ENCODE results near the gene MEIOC. TPM values are rescaled to one million over a fixed set of nuclear protein-coding genes. Genes with fewer than 3 reads are reported as not detected.
"Not testable (repeated sequence)": the region's sequence is repeated elsewhere in the genome, so short reads cannot be mapped to it uniquely, and the experiment has no call there.

The MEIOC gene
- total and polyA plus RNA-seq, 5 donors from 2014 or later: 0.18 to 0.76 (median 0.35) TPM; not detected in 1

- not testable (repeated sequence) for H3K9me3 Mint-ChIP-seq; H3K27ac ChIP-seq (ENCODE audit: insufficient read depth, low read length, poor library complexity, severe bottlenecking); H3K27me3 ChIP-seq (ENCODE audit: control insufficient read depth, insufficient read depth, low read length); H3K4me3 Mint-ChIP-seq; DNase-seq; H3K4me1 ChIP-seq (ENCODE audit: control insufficient read depth, insufficient read depth, low read length, poor library complexity, severe bottlenecking); H3K9me3 ChIP-seq (ENCODE audit: control insufficient read depth in 2 of 2, low read length in 2 of 2); H3K4me1 Mint-ChIP-seq; ATAC-seq (ENCODE audit: low read depth in 2 of 2); H3K36me3 ChIP-seq (ENCODE audit: control insufficient read depth, insufficient read depth, low read length); H3K36me3 Mint-ChIP-seq; H3K27ac Mint-ChIP-seq; H3K4me3 ChIP-seq (ENCODE audit: low read depth, low read length); H3K27me3 Mint-ChIP-seq
These were observed 37.6 kb upstream of the MEIOC start for GRCh38 chr17:44618652-44619051.

DNA sequence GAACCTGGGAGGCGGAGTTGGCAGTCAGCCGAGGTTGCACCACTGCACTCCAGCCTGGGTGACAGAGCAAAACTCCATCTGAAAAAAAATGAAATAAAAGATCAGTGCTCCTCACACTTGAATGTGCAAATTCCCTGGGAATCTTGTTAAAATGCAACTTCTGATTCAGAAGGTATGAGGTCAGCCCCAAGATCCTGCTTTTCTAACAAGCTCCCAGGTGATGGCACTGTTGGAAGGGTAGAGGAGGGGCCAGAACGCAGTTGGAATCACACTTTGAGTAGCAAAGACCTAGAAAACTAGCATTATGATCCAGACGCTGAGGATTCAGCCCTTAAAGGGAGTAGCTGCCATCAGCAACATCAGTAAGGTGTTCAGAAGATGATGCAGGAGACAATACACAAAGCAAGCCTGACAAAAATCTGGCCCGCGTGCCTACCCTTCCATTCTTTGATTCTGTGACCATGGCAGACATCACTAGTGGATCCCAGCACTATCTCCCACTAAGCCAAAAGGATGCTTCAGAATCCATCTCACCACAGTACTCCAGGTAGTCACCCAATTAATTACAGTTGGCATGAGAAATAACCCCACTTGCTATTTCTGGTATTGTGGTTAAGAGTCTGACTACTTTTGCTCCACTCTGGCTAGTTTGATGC is 33.1 kb upstream of the MEIOC start:
- H3K9me3 Mint-ChIP-seq: peaks cover 0 to 2% (median 0%) of the 10 kb centered on the region in 7 donors

GRCh38 chr17:44627513-44628242 is 28.6 kb upstream of the MEIOC start:
- no peaks in the 10 kb centered on the region for H3K4me1 ChIP-seq (ENCODE audit: control insufficient read depth, insufficient read depth, low read length, poor library complexity, severe bottlenecking)
- no peaks in the 10 kb centered on the region for H3K9me3 ChIP-seq (ENCODE audit: control insufficient read depth in 2 of 2, low read length in 2 of 2)
- H3K27me3 ChIP-seq (ENCODE audit: control insufficient read depth, insufficient read depth, low read length): peaks cover 10% of the 10 kb centered on the region
- Mint-ChIP-seq H3K27me3 (peaks cover 29% of the 10 kb centered on the region), H3K4me3 (no peak overlapping the region), H3K27ac (no peak overlapping the region), H3K36me3 (no peaks in the 10 kb centered on the region), H3K9me3 (peaks cover 0 to 2% (median 0%) of the 10 kb centered on the region in 7 donors), H3K4me1 (peaks cover 0 to 4% (median 0%) of the 10 kb centered on the region in 4 donors)
- H3K36me3 ChIP-seq (ENCODE audit: control insufficient read depth, insufficient read depth, low read length): no peaks in the 10 kb centered on the region
- no peak overlapping the region for H3K27ac ChIP-seq (ENCODE audit: insufficient read depth, low read length, poor library complexity, severe bottlenecking)
- no peak overlapping the region for H3K4me3 ChIP-seq (ENCODE audit: low read depth, low read length)
- no peak for DNase-seq
- no peak for ATAC-seq (ENCODE audit: low read depth in 2 of 2)

More for the DNA sequence above, 33.1 kb upstream of the MEIOC start:
- no peak overlapping the region for H3K27ac Mint-ChIP-seq
- peaks cover 12% of the 10 kb centered on the region for H3K27me3 Mint-ChIP-seq
- H3K4me3 Mint-ChIP-seq: no peak overlapping the region
- Histone ChIP-seq H3K27ac (ENCODE audit: insufficient read depth, low read length, poor library complexity, severe bottlenecking) (no peak overlapping the region), H3K9me3 (ENCODE audit: control insufficient read depth in 2 of 2, low read length in 2 of 2) (no peaks in the 10 kb centered on the region), H3K4me3 (ENCODE audit: low read depth, low read length) (no peak overlapping the region), H3K4me1 (ENCODE audit: control insufficient read depth, insufficient read depth, low read length, poor library complexity, severe bottlenecking) (no peaks in the 10 kb centered on the region), H3K36me3 (ENCODE audit: control insufficient read depth, insufficient read depth, low read length) (no peaks in the 10 kb centered on the region), H3K27me3 (ENCODE audit: control insufficient read depth, insufficient read depth, low read length) (peaks cover 2% of the 10 kb centered on the region)
- H3K4me1 Mint-ChIP-seq: peaks cover 0 to 4% (median 0%) of the 10 kb centered on the region in 4 donors
- no peak for DNase-seq
- ATAC-seq (ENCODE audit: low read depth in 2 of 2): no peak
- H3K36me3 Mint-ChIP-seq: no peaks in the 10 kb centered on the region

DNA sequence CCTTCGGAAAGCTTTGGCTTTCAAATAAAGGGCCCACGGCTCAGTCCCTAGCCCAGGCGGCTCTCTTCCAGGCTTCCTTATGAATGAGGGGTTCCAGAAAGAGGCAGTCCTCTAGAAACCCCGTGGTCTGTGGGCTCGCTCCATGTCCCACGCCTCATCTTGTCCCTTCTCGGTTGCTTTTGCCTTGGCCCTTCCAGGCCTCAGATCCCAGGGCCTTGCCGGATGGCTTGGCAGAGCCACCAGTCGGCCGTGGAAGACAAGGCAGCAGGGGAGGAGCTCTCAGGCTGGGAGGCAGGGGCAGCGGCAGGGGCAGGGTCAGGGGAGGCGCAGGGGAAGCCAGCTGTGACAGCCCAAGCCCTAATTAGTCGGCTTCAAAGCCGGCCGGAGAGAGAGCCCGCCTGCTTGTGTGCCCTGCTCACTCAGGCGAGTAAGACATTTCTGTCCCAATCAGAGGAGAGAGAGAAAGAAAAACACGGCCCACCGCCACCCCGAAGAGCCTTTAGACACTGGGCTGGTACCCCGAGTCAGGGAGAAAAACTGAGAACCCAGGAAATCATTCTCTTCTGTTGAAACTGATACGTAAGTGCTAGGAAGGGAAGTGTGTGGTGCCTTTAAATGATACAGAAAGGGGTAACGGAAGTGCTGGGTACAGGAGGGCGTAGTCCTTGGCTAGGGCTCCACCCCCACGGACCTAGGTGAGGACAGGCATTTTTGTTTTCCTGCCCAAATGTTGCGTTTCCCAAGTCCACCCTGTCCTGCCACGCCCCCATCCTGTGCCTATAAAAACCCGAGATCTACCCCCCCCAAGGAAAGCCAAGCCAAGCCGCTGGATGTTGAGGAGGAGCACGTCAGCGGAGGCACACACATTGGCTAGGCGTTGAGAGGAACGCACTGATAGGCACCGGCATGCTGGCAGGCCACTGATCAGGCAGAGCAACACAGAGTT is 27.8 kb upstream of the MEIOC start:
- no peaks in the 10 kb centered on the region for H3K36me3 Mint-ChIP-seq
- no peak overlapping the region for H3K27ac Mint-ChIP-seq
- peaks cover 0 to 2% (median 0%) of the 10 kb centered on the region in 7 donors for H3K9me3 Mint-ChIP-seq
- no peak overlapping the region for H3K27ac ChIP-seq (ENCODE audit: insufficient read depth, low read length, poor library complexity, severe bottlenecking)
- H3K27me3 Mint-ChIP-seq: peaks cover 33% of the 10 kb centered on the region
- ATAC-seq (ENCODE audit: low read depth in 2 of 2) (no peak), DNase-seq (peak in 1 of 3 donors; percentile 35)
- H3K4me3 Mint-ChIP-seq: no peak overlapping the region
- H3K36me3 ChIP-seq (ENCODE audit: control insufficient read depth, insufficient read depth, low read length): no peaks in the 10 kb centered on the region
- H3K4me1 ChIP-seq (ENCODE audit: control insufficient read depth, insufficient read depth, low read length, poor library complexity, severe bottlenecking): no peaks in the 10 kb centered on the region
- no peak overlapping the region for H3K4me3 ChIP-seq (ENCODE audit: low read depth, low read length)
- peaks cover 10% of the 10 kb centered on the region for H3K27me3 ChIP-seq (ENCODE audit: control insufficient read depth, insufficient read depth, low read length)
- H3K9me3 ChIP-seq (ENCODE audit: control insufficient read depth in 2 of 2, low read length in 2 of 2): no peaks in the 10 kb centered on the region
- peaks cover 0 to 4% (median 0%) of the 10 kb centered on the region in 4 donors for H3K4me1 Mint-ChIP-seq

GRCh38 chr17:44629314-44629713 is 27.0 kb upstream of the MEIOC start:
- Histone ChIP-seq H3K4me1 (ENCODE audit: control insufficient read depth, insufficient read depth, low read length, poor library complexity, severe bottlenecking) (no peaks in the 10 kb centered on the region), H3K9me3 (ENCODE audit: control insufficient read depth in 2 of 2, low read length in 2 of 2) (no peaks in the 10 kb centered on the region), H3K4me3 (ENCODE audit: low read depth, low read length) (no peak overlapping the region), H3K27me3 (ENCODE audit: control insufficient read depth, insufficient read depth, low read length) (peaks cover 10% of the 10 kb centered on the region), H3K36me3 (ENCODE audit: control insufficient read depth, insufficient read depth, low read length) (no peaks in the 10 kb centered on the region), H3K27ac (ENCODE audit: insufficient read depth, low read length, poor library complexity, severe bottlenecking) (no peak overlapping the region)
- H3K4me3 Mint-ChIP-seq: no peak overlapping the region
- no peak for ATAC-seq (ENCODE audit: low read depth in 2 of 2)
- no peaks in the 10 kb centered on the region for H3K36me3 Mint-ChIP-seq
- H3K9me3 Mint-ChIP-seq: peaks cover 0 to 2% (median 0%) of the 10 kb centered on the region in 7 donors
- peaks cover 0 to 4% (median 0%) of the 10 kb centered on the region in 4 donors for H3K4me1 Mint-ChIP-seq
- H3K27ac Mint-ChIP-seq: no peak overlapping the region
- DNase-seq: no peak
- H3K27me3 Mint-ChIP-seq: peaks cover 33% of the 10 kb centered on the region

- H3K27me3 ChIP-seq (ENCODE audit: control insufficient read depth, insufficient read depth, low read length): peaks cover 10% of the 10 kb centered on the region
- no peak overlapping the region for H3K27ac ChIP-seq (ENCODE audit: insufficient read depth, low read length, poor library complexity, severe bottlenecking)
- H3K4me3 ChIP-seq (ENCODE audit: low read depth, low read length): no peak overlapping the region
- peaks cover 0 to 4% (median 0%) of the 10 kb centered on the region in 4 donors for H3K4me1 Mint-ChIP-seq
- H3K9me3 ChIP-seq (ENCODE audit: control insufficient read depth in 2 of 2, low read length in 2 of 2): no peaks in the 10 kb centered on the region
- DNase-seq: no peak
- H3K27me3 Mint-ChIP-seq: peaks cover 37% of the 10 kb centered on the region
- H3K36me3 ChIP-seq (ENCODE audit: control insufficient read depth, insufficient read depth, low read length): no peaks in the 10 kb centered on the region
- peaks cover 0 to 2% (median 0%) of the 10 kb centered on the region in 7 donors for H3K9me3 Mint-ChIP-seq
- ATAC-seq (ENCODE audit: low read depth in 2 of 2): no peak
- no peaks in the 10 kb centered on the region for H3K36me3 Mint-ChIP-seq
- H3K4me1 ChIP-seq (ENCODE audit: control insufficient read depth, insufficient read depth, low read length, poor library complexity, severe bottlenecking): no peaks in the 10 kb centered on the region
- no peak overlapping the region for H3K27ac Mint-ChIP-seq
- no peak overlapping the region for H3K4me3 Mint-ChIP-seq
These were observed 25.6 kb upstream of the MEIOC start for GRCh38 chr17:44630703-44631102.

DNA sequence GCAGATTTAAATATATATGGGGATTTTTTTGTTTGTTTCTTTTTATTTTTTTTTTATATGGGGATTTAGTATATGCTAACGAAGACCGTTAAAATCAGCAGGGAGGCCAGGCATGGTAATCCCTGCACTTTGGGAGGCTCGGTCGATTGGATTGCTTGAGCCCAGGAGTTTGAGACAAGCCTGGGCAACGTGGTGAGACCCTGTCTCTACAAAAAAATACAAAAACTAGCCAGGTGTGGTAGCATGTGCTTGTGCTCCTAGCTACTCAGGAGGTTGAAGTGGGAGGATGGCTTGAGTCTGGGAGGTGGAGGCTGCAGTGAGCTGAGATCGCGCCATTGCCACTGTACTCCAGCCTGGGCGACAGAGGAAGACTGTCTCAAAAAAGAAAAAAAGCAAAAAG is 22.3 kb upstream of the MEIOC start:
- no peak overlapping the region for H3K27ac ChIP-seq (ENCODE audit: insufficient read depth, low read length, poor library complexity, severe bottlenecking)
- H3K4me1 ChIP-seq (ENCODE audit: control insufficient read depth, insufficient read depth, low read length, poor library complexity, severe bottlenecking): no peaks in the 10 kb centered on the region
- Mint-ChIP-seq H3K36me3 (no peaks in the 10 kb centered on the region), H3K27me3 (peaks cover 39% of the 10 kb centered on the region), H3K27ac (no peak overlapping the region), H3K4me1 (no peaks in the 10 kb centered on the region), H3K9me3 (no peaks in the 10 kb centered on the region), H3K4me3 (no peak overlapping the region)
- no peaks in the 10 kb centered on the region for H3K9me3 ChIP-seq (ENCODE audit: control insufficient read depth in 2 of 2, low read length in 2 of 2)
- no peaks in the 10 kb centered on the region for H3K36me3 ChIP-seq (ENCODE audit: control insufficient read depth, insufficient read depth, low read length)
- DNase-seq (no peak), ATAC-seq (ENCODE audit: low read depth in 2 of 2) (no peak)
- no peak overlapping the region for H3K4me3 ChIP-seq (ENCODE audit: low read depth, low read length)
- peaks cover 8% of the 10 kb centered on the region for H3K27me3 ChIP-seq (ENCODE audit: control insufficient read depth, insufficient read depth, low read length)
